Cardiac fibroblast (primary cell): Measurements from ENCODE around the gene TMEM129.
A peak's percentile ranks its signal among the peaks of the same experiment; 100 is the strongest.

Experiments used
- DNase-seq, 2 donors: peaks; one replicate each; pipeline versions ENCODE4 v3.0.0 to v3.0.0-alpha.2; 2010; ENCODE audit warnings: low read depth in 2 of 2
- H3K4me3 ChIP-seq, 2 donors: replicated peaks in 1 of 2; 1 replicate in 1 of 2; 2 replicates in 1 of 2; pipeline ENCODE4 v1.5.1; 2011; ENCODE audit warnings: low read depth in 2 of 2, low read length in 2 of 2, mild to moderate bottlenecking in 2 of 2, moderate library complexity in 1 of 2
- CTCF ChIP-seq: IDR thresholded peaks from one replicate; pipeline ENCODE4 v1.5.1; 2011; ENCODE audit warnings: low read depth, mild to moderate bottlenecking, low read length, inconsistent platforms

Gene TMEM129

GRCh38 chr4:1721003-1721665 lies at the start of gene TMEM129, which contains the start of gene TACC3:
TMEM129 (minus strand) TSS chr4:1721323; CDS start chr4:1720837, 486 bp downstream.
TACC3 (plus strand) TSS chr4:1721521; CDS start chr4:1723422, 1,901 bp downstream.
- H3K4me3 ChIP-seq, result peak within 1 kb of the TSS; percentile 68 to 71
- DNase-seq, result peak; percentile 91 to 94
- no peak for TF ChIP-seq CTCF

- no peak for DNase-seq
- TF ChIP-seq CTCF, result no peak
- no peak overlapping the region for H3K4me3 ChIP-seq
Observed at GRCh38 chr4:1770791-1771231, 49.7 kb upstream of the TMEM129 start.

GRCh38 chr4:1770245-1770644 lies 49.1 kb upstream of the TMEM129 start:
- no peak overlapping the region for H3K4me3 ChIP-seq
- TF ChIP-seq CTCF, result no peak
- DNase-seq, result no peak

- H3K4me3 ChIP-seq, result no peak overlapping the region
- TF ChIP-seq CTCF, result no peak
- DNase-seq, result no peak
Observed at GRCh38 chr4:1769692-1770091, 48.6 kb upstream of the TMEM129 start.

GRCh38 chr4:1768367-1769034 lies 47.4 kb upstream of the TMEM129 start:
- DNase-seq, result no peak
- no peak for TF ChIP-seq CTCF
- no peak overlapping the region for H3K4me3 ChIP-seq

GRCh38 chr4:1767770-1768366 lies 46.7 kb upstream of the TMEM129 start:
- DNase-seq, result peak; percentile 35 to 36
- H3K4me3 ChIP-seq, result peak overlapping the region; percentile 26 to 42
- peak; percentile 45 for TF ChIP-seq CTCF
